HG02678 (cell line): ENCODE results near the gene CREB5.

Experiments
- ATAC-seq: cut with Tn5 transposase; IDR thresholded peaks from one replicate; pipeline ENCODE4 v1.9.1; 2021; ENCODE audit warnings: mild to moderate bottlenecking, moderate library complexity; ENCODE audit not compliant: unreplicated experiment

The CREB5 gene

DNA sequence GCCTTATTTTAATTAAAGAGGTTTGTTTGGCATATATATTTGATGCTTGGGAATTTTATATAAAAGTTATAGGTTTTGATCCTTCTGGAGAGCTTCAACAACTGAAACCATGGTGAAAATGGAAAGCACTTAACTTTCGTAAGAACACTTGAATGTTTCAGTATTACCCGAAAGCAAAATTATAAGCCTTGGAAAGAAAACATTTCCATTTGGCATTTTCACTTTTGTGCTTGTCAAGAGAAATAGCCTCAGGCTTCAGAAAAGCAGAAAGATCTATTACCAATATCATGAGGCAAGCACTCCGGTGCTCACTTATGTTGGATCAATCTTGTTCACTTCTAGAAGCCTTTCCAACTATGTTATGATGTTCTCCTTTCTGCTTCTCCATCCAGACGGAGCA lies 289.9 kb downstream of the CREB5 start:
- no peak for ATAC-seq

- ATAC-seq = no peak
These were observed 290.9 kb downstream of the CREB5 start for GRCh38 chr7:28703037-28703765.

GRCh38 chr7:28704706-28705105 lies 292.4 kb downstream of the CREB5 start:
- ATAC-seq = no peak

DNA sequence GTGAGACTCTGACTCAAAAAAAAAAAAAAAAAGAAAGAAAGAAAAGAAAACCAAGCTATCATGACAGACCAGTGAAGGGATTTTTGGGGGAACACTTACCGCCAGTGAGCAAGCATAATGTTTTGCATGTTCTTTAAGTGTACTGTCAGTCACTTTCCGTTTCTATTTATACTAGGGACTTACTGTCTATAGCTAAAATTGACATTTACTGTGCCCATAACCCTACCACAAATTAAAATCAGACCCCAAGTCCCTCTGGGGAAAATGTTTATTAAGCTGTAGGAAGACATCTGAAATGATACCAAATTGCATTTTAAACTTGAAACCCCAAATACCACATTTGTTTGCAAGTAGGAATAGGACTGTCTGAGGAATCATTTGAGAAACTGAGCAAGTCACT lies 293.0 kb downstream of the CREB5 start:
- ATAC-seq = peak; percentile 96

DNA sequence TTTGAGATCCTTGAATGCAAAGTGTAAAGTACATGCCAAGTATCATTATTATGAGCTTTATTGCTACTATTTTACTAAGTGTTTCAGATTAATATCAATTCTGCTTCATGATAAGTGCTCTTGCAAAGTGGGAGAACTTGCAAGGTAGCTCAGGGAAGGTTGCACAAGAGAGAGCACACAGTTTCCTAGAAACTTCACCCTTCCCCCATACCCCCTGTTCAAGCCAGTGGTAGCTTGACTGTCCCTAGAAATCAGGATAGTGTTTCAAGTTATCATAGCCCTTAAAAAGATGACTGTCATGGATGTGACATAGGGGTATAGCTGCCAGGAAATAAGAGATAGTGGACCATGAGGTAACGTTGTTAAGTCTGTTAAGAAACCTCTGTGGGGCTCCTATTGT lies 294.3 kb downstream of the CREB5 start:
- ATAC-seq = no peak

DNA sequence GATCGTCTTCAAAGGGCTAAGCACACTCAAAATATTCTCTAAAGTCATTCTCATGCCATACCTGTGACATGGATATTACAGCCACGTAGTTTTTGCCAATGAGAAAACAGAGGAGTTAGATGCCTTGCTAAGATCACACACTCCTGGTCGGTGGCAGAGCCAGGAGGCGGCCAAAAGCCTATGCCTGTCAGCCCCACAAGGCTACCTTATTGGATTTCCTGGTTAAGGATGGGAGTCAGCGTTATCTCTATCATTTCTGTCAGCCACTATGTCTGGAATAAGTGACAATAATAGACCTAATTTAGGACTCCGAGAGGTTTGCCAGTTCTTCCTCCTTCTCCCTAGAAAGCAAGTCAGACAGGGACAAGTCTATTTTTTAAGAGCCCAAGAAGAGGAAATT lies 295.0 kb downstream of the CREB5 start:
- ATAC-seq = no peak

DNA sequence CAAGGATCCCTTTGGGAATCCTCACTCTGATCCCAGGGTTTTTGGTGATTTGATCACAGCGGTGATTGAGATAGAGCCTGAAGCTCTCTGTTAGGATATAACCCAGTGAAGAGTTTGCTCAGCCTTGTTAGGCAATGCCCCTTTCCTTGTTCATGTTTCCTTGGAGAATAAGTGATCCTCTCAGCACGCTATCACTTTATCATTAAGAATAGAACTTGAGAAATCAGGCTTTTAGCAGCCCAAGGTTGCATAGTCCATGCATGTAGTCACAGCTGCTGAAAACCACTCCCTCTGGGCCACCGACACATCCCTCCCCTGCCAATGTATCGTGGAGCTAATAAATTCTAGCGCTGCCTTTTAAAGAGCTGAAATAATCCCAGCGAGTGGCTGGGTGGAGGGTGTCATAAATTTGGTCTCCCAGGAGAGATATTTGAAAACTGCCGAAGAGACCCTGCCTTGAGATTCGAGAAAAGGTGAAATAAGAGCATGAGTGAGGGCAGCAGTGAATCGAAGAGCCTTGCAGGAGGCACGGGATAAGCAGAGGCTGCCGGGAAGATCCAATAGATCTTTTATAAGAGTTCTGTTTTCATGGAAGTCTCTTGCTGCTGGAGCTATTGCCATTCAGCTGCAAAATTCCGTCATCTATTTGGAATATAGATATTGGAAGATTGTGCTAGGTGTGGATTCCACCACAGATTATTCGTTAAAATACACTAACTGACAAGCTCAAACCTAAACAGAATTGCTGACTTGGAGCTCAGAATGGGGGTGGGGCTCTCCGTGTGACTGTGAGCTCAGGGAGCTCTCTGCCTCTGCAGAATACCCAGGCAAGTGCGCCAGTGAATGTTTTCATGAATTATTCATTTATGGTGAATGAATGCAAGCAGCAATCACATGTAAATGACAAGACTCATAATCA lies 296.0 kb downstream of the CREB5 start:
- ATAC-seq = no peak

DNA sequence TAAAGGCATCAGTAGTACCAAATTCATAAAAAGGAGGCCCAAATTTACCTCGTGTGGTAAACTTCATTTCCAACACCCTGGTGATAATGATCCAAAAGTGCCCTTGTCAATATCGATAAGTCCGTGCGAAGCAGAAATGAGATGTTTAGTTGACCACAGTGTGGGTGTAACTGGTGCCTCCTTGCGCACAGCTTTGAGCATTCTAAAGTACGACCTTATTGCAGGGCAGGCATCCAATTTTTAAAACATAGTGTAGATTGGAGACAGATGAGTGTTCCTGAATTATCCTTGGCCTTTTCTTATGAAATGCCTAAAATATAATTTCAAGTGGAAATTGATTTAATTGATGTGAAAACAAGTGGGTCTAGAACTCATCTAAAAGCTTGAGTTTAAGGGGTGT lies 297.4 kb downstream of the CREB5 start:
- ATAC-seq = no peak

GRCh38 chr7:28711114-28711513 lies 298.8 kb downstream of the CREB5 start:
- ATAC-seq = no peak

GRCh38 chr7:28714459-28715120 lies 302.3 kb downstream of the CREB5 start:
- no peak for ATAC-seq

- no peak for ATAC-seq
These were observed 305.2 kb downstream of the CREB5 start for GRCh38 chr7:28717445-28718054.

GRCh38 chr7:28718055-28718481 lies 305.8 kb downstream of the CREB5 start:
- ATAC-seq = no peak

DNA sequence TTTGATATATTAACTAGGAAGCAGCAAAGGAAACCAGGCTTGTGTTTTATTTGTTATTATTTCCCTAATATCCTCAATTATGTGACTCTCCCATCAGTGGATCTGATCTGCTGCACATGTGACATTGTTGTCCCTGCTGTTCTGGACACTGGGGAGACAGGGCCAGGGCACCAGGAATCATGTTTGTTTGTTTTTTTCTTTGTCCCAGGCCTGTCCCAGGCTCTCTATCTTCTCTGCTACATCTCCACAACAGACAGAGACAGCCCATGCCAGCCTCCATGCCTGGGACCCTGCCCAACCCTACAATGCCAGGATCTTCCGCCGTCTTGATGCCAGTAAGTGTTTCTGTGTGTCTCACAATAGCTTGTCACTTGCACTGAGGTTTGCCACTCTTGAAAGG lies 306.2 kb downstream of the CREB5 start:
- no peak for ATAC-seq

DNA sequence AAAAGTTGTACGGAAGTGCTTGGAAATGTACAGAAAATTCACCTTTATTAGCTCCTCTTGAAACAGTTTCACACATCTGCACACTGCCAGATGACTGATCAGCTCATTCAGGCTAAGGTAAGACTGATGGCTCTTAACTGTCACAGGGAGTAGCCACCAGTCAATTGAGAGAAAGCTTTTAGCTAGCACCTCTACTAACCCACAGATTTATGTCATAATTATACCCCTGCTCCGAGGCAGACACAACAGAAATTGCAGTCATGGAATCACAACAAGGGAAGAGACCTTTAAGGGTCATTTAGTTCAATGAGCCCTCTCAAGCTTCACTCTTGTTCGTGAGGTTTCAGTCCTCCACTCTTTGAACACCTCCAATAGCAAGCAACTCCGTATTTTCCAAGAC lies 310.4 kb downstream of the CREB5 start:
- ATAC-seq = no peak

GRCh38 chr7:28723336-28723735 lies 311.0 kb downstream of the CREB5 start:
- ATAC-seq = no peak

GRCh38 chr7:28724563-28724962 lies 312.2 kb downstream of the CREB5 start:
- ATAC-seq = no peak

DNA sequence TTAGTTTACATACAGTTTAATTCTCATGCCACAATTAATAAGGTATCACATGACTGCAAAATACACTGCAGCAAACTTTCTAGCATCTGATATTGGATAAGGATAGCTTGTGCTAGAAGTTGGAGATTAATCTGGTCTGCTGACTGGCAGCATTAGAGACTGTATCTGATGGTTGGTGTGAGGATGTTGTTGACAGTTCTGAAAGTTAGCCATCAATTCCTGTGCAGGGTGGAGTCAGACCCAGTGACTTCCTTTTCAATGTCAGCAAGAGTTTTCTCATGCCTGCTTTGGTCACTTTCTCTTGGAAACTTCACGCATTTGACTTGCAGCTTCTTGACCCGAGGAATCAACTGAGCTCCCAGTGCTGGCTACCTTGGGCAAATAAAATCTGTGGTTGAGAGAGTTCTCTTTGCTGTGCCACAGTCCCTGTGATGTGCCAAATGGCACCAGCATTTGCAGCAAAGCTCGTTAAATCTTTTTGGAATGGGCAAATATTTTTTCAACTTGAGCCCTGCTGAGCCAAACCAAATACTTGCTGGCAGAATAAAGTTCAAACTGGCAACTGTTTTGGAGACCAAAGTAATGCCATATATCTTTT lies 312.8 kb downstream of the CREB5 start:
- ATAC-seq = no peak

GRCh38 chr7:28725911-28726310 lies 313.6 kb downstream of the CREB5 start:
- no peak for ATAC-seq

- ATAC-seq = no peak
These were observed 314.2 kb downstream of the CREB5 start for GRCh38 chr7:28726555-28726954.

GRCh38 chr7:28729281-28729680 lies 317.0 kb downstream of the CREB5 start:
- no peak for ATAC-seq

DNA sequence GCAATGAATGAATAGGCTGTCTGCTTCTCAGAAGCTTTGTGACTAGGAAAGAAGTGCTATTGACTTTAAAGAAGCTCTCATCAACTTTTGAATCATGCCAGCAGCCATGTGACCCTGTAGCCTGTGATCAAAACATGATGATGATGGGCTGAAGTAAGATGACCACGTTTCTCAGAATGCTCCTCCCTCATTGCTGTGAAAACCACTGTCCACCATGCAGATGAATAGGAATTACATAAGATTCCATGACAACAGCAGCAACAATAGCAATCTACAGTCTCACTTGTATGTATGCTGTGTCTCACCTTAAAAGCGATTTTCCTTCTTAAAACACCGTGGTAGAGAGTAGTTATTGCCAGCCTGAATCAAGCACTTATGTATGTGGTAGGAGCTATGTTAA lies 317.4 kb downstream of the CREB5 start:
- ATAC-seq = no peak
